Measurements from ENCODE around the gene OMP.

DNA sequence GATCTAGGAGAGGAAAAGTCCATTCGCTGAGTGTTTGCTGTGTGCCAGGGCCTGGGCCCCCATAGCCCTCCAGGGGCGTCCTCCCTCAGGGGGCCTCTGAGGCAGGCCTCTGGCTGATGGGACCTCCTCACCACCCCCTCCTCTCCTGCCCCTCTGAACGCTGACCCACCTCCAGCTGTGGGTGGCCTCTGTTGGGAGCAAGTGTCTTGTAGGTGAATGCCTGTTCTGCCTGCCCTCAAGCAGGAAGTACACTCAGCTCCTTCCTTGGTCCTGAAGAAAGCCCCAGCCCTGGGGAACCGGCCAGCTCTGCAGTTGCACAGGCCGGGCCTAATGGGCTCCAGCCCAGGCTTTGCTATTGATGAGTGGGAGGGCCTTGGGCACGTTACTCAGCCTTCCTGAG is 28.9 kb downstream of the OMP start:
- TF ChIP-seq POLR2A (IDR thresholded peaks at IDR 0.05; ENCODE audit: extremely low read depth, insufficient read length), result no peak
- TF ChIP-seq, protein P1, sequence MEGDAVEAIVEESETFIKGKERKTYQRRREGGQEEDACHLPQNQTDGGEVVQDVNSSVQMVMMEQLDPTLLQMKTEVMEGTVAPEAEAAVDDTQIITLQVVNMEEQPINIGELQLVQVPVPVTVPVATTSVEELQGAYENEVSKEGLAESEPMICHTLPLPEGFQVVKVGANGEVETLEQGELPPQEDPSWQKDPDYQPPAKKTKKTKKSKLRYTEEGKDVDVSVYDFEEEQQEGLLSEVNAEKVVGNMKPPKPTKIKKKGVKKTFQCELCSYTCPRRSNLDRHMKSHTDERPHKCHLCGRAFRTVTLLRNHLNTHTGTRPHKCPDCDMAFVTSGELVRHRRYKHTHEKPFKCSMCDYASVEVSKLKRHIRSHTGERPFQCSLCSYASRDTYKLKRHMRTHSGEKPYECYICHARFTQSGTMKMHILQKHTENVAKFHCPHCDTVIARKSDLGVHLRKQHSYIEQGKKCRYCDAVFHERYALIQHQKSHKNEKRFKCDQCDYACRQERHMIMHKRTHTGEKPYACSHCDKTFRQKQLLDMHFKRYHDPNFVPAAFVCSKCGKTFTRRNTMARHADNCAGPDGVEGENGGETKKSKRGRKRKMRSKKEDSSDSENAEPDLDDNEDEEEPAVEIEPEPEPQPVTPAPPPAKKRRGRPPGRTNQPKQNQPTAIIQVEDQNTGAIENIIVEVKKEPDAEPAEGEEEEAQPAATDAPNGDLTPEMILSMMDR (IDR thresholded peaks at IDR 0.05; ENCODE audit: low read depth, low read length), result no peak
- TF ChIP-seq MYC (IDR thresholded peaks at IDR 0.05; ENCODE audit: low read depth, low read length), result no peak
